Measurements from ENCODE around the gene GRHL1. TPM values are rescaled to one million over a fixed set of nuclear protein-coding genes. Genes with fewer than 3 reads are reported as not detected.

Gene GRHL1
- total and polyA plus RNA-seq, 2 of the 8 experiments (the other 6 are each of a cell fraction or from before 2014, with no cell fraction given): 1.3 to 3.6 TPM

DNA sequence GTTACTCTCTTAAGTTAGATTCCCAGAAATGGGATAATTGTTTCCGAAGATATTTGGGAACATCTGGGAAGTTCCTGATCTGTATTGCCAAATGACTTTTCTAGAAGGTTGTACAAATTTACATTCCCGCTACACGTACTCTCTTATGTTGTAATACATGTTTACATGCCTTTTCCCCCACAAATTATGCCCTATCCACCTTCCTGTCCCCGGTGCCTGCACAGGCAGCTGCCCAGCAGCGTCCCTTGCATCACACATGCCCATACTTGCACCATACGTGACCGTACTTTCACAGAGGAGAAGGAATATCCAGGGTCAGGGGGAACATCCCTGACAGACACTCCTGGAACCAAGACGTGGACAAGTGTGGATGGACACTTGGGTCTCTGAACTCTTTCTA lies 67.7 kb downstream of the GRHL1 start:
- DNase-seq (ENCODE audit: low read depth in 1 of 2, low spot score in 2 of 2) (no peak), FAIRE-seq (no peak)
- Histone ChIP-seq H2BK5ac (ENCODE audit: low read depth, low read length) (no peak overlapping the region), H4K5ac (ENCODE audit: insufficient read length, low read depth, low read length) (no peak overlapping the region), H3K4ac (replicated peaks; ENCODE audit: insufficient read length, low read depth, low read length) (no peak overlapping the region), H3K4me3 (ENCODE audit: extremely low read depth in 1 of 4, insufficient read depth in 2 of 4, low read depth in 3 of 4, low read length in 4 of 4) (no peak overlapping the region), H4K20me1 (replicated peaks in 1 of 2; ENCODE audit: control insufficient read depth in 1 of 2, insufficient read depth in 2 of 2, low read length in 2 of 2) (no peaks in the 10 kb centered on the region), H3K27me3 (replicated peaks in 1 of 4; ENCODE audit: control insufficient read depth in 3 of 4, extremely low read depth in 1 of 4, insufficient read depth in 3 of 4, low read length in 3 of 4) (no peaks in the 10 kb centered on the region), H3K4me2 (ENCODE audit: insufficient read depth in 1 of 2, low read depth in 2 of 2, low read length in 2 of 2) (no peak overlapping the region), H3K9me3 (ENCODE audit: insufficient read depth in 2 of 2, low read depth in 1 of 2, low read length in 1 of 2) (no peaks in the 10 kb centered on the region; a peak in 1 of 4 replicates), H3K23me2 (ENCODE audit: low read depth, low read length) (0 out of 2 replicates have a peak, but pooled peaks cover 3% of the 10 kb centered on the region), H3K9ac (replicated peaks in 1 of 4; ENCODE audit: extremely low read depth in 1 of 4, low read depth in 3 of 4, low read length in 3 of 4) (no peak overlapping the region), H3K18ac (ENCODE audit: extremely low read depth, low read length) (no peak overlapping the region), H3K79me1 (ENCODE audit: low read depth, low read length) (no peaks in the 10 kb centered on the region), H3K56ac (replicated peaks; ENCODE audit: insufficient read length, low read depth, low read length) (no peak overlapping the region), H3K79me2 (ENCODE audit: control insufficient read depth in 1 of 2, insufficient read depth in 2 of 2, low read length in 2 of 2) (no peaks in the 10 kb centered on the region), H2BK12ac (ENCODE audit: low read depth, low read length) (no peak overlapping the region), H2AK5ac (ENCODE audit: low read depth, low read length) (no peak overlapping the region), H3K36me3 (ENCODE audit: control insufficient read depth in 2 of 4, insufficient read depth in 4 of 4, low read length in 3 of 4) (no peaks in the 10 kb centered on the region), H4K91ac (replicated peaks; ENCODE audit: insufficient read length, low read length) (peak overlapping the region; percentile 25), H4K8ac (ENCODE audit: extremely low read depth, insufficient read depth, low read length) (no peak overlapping the region), H2BK15ac (ENCODE audit: low read length) (no peak overlapping the region), H2AFZ (ENCODE audit: low read length) (no peak overlapping the region), H2BK120ac (replicated peaks; ENCODE audit: low read depth, low read length) (no peak overlapping the region), H3K14ac (ENCODE audit: insufficient read length) (no peak overlapping the region), H3K27ac (ENCODE audit: low read depth, low read length) (no peak overlapping the region), H2BK20ac (ENCODE audit: low read length) (no peak overlapping the region), H3K23ac (ENCODE audit: insufficient read length) (no peak overlapping the region), H3K4me1 (replicated peaks in 1 of 4; ENCODE audit: control insufficient read depth in 3 of 4, insufficient read depth in 4 of 4, low read length in 3 of 4) (no peaks in the 10 kb centered on the region)
- CTCF ChIA-PET (ENCODE audit: partially characterized antibody): interaction anchor here (0.9 to 3.5 kb wide), 9 partner anchors 11 to 416 kb away, joined by 3 to 33 read pairs (median 7); no protein-coding TSS in a partner anchor
- POLR2A ChIA-PET (ENCODE audit: partially characterized antibody): interaction anchor here (0.9 to 1.2 kb wide), 4 partner anchors 18 to 225 kb away, joined by 3 to 7 read pairs (median 3); no protein-coding TSS in a partner anchor
- WGBS, 2 experiments (ENCODE audit: extremely low coverage in 1 of 2, insufficient coverage in 1 of 2, insufficient read length in 1 of 2, insufficient replicate concordance in 2 of 2, low coverage in 1 of 2, low lambda C conversion rate in 2 of 2, missing lambda C conversion rate in 1 of 2): 77% methylated on average over 8 of the region's 8 CpGs; no CpG with 5 or more reads in 1 of the 2 experiments
- TF ChIP-seq MAFK (IDR thresholded peaks at IDR 0.05; ENCODE audit: low read depth, low read length) (no peak), RNF2 (IDR thresholded peaks at IDR 0.05; ENCODE audit: borderline replicate concordance, low read depth, low read length, missing control alignments, poor library complexity, severe bottlenecking) (no peak)

Measured in H1 (cell line).